Fibroblast of lung (primary cell): ENCODE results near the gene MCEMP1. TPM values are rescaled to one million over a fixed set of nuclear protein-coding genes. Genes with fewer than 3 reads are reported as not detected.

Source experiments
- DNase-seq, 2 donors: peaks; one replicate each; pipeline versions ENCODE4 v3.0.0 to v3.0.0-alpha.2; 2010; ENCODE audit warnings: low read depth in 2 of 2
- H2AFZ ChIP-seq: 2 replicates; pipeline ENCODE4 v1.5.1; 2012; ENCODE audit warnings: low read length, control low read depth, inconsistent platforms
- H3K27ac ChIP-seq: 2 replicates; pipeline ENCODE4 v1.5.1; 2011; ENCODE audit warnings: low read length, control low read depth; ENCODE audit not compliant: insufficient read depth
- H3K27me3 ChIP-seq: 2 replicates; pipeline ENCODE4 v1.5.1; 2011; ENCODE audit warnings: mild to moderate bottlenecking, low read length; ENCODE audit not compliant: control insufficient read depth, insufficient read depth
- H3K36me3 ChIP-seq: 2 replicates; pipeline ENCODE4 v1.5.1; 2011; ENCODE audit warnings: low read length; ENCODE audit not compliant: control insufficient read depth, insufficient read depth
- H3K4me1 ChIP-seq: 2 replicates; pipeline ENCODE4 v1.5.1; 2011; ENCODE audit warnings: low read length; ENCODE audit not compliant: control insufficient read depth, insufficient read depth; ENCODE audit errors: extremely low read depth
- H3K4me2 ChIP-seq: 2 replicates; pipeline ENCODE4 v1.5.1; 2011; ENCODE audit warnings: low read length, control low read depth; ENCODE audit not compliant: insufficient read depth; ENCODE audit errors: extremely low read depth
- H3K4me3 ChIP-seq, 4 experiments: fragments of 200-600 bp in 1 of 4; sonication (generic) in 1 of 4; replicated peaks in 1 of 4; 2 replicates each; pipeline ENCODE4 v1.5.1; 2011 to 2016; ENCODE audit warnings: low read length in 4 of 4, low read depth in 3 of 4, mild to moderate bottlenecking in 3 of 4, control low read depth in 2 of 4, inconsistent platforms in 1 of 4, mixed read lengths in 1 of 4; ENCODE audit not compliant: insufficient read depth in 1 of 4; ENCODE audit errors: control extremely low read depth in 1 of 4
- H3K79me2 ChIP-seq: 2 replicates; pipeline ENCODE4 v1.5.1; 2012; ENCODE audit warnings: mild to moderate bottlenecking, low read length, inconsistent platforms; ENCODE audit not compliant: control insufficient read depth, insufficient read depth
- H3K9ac ChIP-seq: 2 replicates; pipeline ENCODE4 v1.5.1; 2011; ENCODE audit warnings: mild to moderate bottlenecking, low read length, control low read depth; ENCODE audit not compliant: insufficient read depth
- H3K9me3 ChIP-seq: 2 replicates; pipeline ENCODE4 v1.5.1; 2012; ENCODE audit warnings: low read depth, low read length; ENCODE audit not compliant: control insufficient read depth, insufficient read depth
- H4K20me1 ChIP-seq: 2 replicates; pipeline ENCODE4 v1.5.1; 2011; ENCODE audit warnings: low read length; ENCODE audit not compliant: control insufficient read depth, insufficient read depth; ENCODE audit errors: extremely low read depth
- EZH2 ChIP-seq: IDR thresholded peaks from 2 replicates; pipeline ENCODE4 v1.5.1; 2012; ENCODE audit warnings: low read length, control low read depth, mild to moderate bottlenecking; ENCODE audit errors: missing control alignments
- polyA plus RNA-seq, 2 donors: library from polyadenylated mRNA; depleted of rRNA in 1 of 2; stranded (reverse) in 1 of 2; unstranded in 1 of 2; fragments of >200 nt; gene quantifications; 2 replicates each; pipeline ENCODE4 v1.2.1, GENCODE V29; 2011 to 2012; ENCODE audit warnings: missing spikeins in 1 of 2
- total RNA-seq: library from RNA; depleted of rRNA; stranded (reverse); fragments of >200 nt; gene quantifications from 2 replicates; pipeline ENCODE4 v1.2.1, GENCODE V29; 2014
- TF ChIP-seq, protein P1 (sequence below), 2 donors: IDR thresholded peaks in 1 of 2; conservative IDR thresholded peaks in 1 of 2; 1 replicate in 1 of 2; 2 replicates in 1 of 2; pipeline ENCODE4 v1.5.1; 2011 to 2012; ENCODE audit warnings: low read length in 2 of 2, control low read depth in 1 of 2, inconsistent platforms in 1 of 2, low read depth in 1 of 2, mild to moderate bottlenecking in 1 of 2

Gene MCEMP1
- total and polyA plus RNA-seq, 2 donors (not counting 1 experiment from before 2014, with no cell fraction given) = not detected

DNA sequence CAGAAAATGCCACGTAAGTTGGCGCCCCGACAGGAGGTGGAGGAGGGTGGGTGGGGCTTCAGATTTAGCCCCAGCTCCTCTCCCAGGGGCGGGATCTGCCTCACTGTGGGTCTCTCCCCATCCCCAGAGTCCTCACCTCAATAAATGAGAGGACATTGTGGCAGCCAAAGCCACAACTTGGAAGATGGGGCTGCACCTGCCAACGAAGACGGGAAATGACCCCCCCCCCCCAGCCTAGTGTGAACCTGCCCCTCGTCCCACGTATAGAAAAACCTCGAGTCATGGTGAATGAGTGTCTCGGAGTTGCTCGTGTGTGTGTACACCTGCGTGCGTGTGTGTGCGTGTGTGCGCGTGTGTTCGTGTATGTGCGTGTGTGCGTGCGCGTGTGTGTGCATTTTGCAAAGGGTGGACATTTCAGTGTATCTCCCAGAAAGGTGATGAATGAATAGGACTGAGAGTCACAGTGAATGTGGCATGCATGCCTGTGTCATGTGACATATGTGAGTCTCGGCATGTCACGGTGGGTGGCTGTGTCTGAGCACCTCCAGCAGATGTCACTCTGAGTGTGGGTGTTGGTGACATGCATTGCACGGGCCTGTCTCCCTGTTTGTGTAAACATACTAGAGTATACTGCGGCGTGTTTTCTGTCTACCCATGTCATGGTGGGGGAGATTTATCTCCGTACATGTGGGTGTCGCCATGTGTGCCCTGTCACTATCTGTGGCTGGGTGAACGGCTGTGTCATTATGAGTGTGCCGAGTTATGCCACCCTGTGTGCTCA is 2.3 kb downstream of the MCEMP1 start:
- Histone ChIP-seq H3K36me3 (peaks cover 4% of the 10 kb centered on the region), H3K4me3 (no peak overlapping the region), H2AFZ (no peak overlapping the region), H3K27me3 (peaks cover 2% of the 10 kb centered on the region), H3K9me3 (no peaks in the 10 kb centered on the region), H4K20me1 (no peaks in the 10 kb centered on the region), H3K79me2 (peaks cover 7% of the 10 kb centered on the region), H3K4me1 (no peaks in the 10 kb centered on the region), H3K27ac (no peak overlapping the region), H3K9ac (no peak overlapping the region), H3K4me2 (no peak overlapping the region)
- DNase-seq = no peak
- TF ChIP-seq, protein P1, sequence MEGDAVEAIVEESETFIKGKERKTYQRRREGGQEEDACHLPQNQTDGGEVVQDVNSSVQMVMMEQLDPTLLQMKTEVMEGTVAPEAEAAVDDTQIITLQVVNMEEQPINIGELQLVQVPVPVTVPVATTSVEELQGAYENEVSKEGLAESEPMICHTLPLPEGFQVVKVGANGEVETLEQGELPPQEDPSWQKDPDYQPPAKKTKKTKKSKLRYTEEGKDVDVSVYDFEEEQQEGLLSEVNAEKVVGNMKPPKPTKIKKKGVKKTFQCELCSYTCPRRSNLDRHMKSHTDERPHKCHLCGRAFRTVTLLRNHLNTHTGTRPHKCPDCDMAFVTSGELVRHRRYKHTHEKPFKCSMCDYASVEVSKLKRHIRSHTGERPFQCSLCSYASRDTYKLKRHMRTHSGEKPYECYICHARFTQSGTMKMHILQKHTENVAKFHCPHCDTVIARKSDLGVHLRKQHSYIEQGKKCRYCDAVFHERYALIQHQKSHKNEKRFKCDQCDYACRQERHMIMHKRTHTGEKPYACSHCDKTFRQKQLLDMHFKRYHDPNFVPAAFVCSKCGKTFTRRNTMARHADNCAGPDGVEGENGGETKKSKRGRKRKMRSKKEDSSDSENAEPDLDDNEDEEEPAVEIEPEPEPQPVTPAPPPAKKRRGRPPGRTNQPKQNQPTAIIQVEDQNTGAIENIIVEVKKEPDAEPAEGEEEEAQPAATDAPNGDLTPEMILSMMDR (conservative IDR thresholded peaks at IDR 0.05 in 1 of 2, IDR thresholded peaks at IDR 0.05 in 1 of 2; ENCODE audit: low read depth in 1 of 2, low read length in 2 of 2) = no peak
- TF ChIP-seq EZH2 = no peak

DNA sequence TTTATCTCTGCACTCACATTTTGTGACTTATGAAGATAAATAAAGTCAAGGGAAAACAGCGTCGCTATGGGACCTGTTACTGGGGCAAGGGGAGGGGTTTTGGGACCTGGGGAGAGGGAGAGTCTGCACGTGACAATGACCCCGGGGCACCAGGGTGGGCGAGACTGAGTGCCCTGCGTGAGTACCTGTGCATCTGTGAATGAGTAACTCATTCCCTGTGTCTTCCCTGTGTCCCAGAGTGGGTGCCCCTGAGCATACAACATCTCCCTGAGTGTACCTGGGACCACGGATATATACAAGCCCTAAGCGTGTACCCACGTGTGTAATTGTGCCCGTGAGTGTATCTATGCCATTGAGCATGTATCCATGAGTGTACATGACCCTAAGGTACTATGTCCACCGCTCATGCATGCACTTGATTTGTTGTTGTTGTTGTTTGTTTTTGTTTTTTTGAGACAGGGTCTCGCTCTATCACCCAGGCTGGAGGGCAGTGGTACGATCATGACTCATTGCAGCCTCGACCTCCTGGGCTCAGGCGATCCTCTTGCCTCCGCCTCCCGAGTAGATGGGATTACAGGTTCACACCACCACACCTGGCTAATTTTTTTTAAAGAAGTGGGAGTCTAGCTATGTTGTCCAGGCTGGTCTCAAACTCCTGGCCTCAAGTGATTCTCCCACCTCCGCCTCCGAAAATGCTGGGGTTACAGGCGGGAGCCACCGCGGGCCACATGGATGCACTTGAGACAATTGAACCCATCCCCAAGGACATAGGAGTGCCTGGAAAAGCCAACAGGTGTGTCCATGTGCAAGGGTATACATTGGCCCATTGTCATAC is 3.1 kb downstream of the MCEMP1 start:
- no peak overlapping the region for H3K9ac ChIP-seq
- H4K20me1 ChIP-seq = no peaks in the 10 kb centered on the region
- H2AFZ ChIP-seq = peak overlapping the region; percentile 57
- no peaks in the 10 kb centered on the region for H3K9me3 ChIP-seq
- H3K4me2 ChIP-seq = peak overlapping the region; percentile 67
- no peak for DNase-seq
- peaks cover 4% of the 10 kb centered on the region for H3K36me3 ChIP-seq
- H3K4me3 ChIP-seq = peak overlapping the region in 2 of 4 experiments; percentile 30 to 46
- no peak overlapping the region for H3K27ac ChIP-seq
- H3K27me3 ChIP-seq = peaks cover 2% of the 10 kb centered on the region
- peaks cover 7% of the 10 kb centered on the region for H3K79me2 ChIP-seq
- no peaks in the 10 kb centered on the region for H3K4me1 ChIP-seq
- TF ChIP-seq EZH2 = no peak
- TF ChIP-seq, protein P1 (conservative IDR thresholded peaks at IDR 0.05 in 1 of 2, IDR thresholded peaks at IDR 0.05 in 1 of 2; ENCODE audit: low read depth in 1 of 2, low read length in 2 of 2) = no peak
